ENCODE results near the gene NT5C3B.

DNA sequence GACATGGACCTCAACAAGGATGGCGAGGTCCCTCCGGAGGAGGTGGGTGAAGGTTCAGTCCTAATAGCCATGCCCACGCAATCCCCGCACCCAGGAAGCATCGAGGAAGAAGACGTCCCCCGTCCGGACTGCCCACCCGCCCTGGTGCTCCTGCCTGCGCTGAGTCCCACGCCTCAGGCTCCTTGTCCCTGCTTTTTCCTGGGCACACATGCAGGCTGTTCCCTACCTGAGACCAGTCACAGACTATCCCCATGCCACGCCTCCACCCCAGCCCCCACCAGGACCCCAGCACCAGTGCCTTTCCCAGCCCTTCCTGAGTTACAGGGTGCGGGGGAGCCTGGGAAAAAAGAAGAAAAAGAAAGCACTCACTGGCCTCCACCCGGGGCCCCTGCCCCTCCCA is 14.3 kb downstream of the NT5C3B start:
- no peak for TF ChIP-seq TCF7L2 (IDR thresholded peaks at IDR 0.05; ENCODE audit: low read depth, low read length)
- TF ChIP-seq, protein P1, sequence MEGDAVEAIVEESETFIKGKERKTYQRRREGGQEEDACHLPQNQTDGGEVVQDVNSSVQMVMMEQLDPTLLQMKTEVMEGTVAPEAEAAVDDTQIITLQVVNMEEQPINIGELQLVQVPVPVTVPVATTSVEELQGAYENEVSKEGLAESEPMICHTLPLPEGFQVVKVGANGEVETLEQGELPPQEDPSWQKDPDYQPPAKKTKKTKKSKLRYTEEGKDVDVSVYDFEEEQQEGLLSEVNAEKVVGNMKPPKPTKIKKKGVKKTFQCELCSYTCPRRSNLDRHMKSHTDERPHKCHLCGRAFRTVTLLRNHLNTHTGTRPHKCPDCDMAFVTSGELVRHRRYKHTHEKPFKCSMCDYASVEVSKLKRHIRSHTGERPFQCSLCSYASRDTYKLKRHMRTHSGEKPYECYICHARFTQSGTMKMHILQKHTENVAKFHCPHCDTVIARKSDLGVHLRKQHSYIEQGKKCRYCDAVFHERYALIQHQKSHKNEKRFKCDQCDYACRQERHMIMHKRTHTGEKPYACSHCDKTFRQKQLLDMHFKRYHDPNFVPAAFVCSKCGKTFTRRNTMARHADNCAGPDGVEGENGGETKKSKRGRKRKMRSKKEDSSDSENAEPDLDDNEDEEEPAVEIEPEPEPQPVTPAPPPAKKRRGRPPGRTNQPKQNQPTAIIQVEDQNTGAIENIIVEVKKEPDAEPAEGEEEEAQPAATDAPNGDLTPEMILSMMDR (IDR thresholded peaks at IDR 0.05) = no peak
- peak; percentile 16; the same call in 1 of the 2 replicates for TF ChIP-seq POLR2AphosphoS5 (IDR thresholded peaks at IDR 0.05; ENCODE audit: low read depth, low read length)
- TF ChIP-seq, protein P2, sequence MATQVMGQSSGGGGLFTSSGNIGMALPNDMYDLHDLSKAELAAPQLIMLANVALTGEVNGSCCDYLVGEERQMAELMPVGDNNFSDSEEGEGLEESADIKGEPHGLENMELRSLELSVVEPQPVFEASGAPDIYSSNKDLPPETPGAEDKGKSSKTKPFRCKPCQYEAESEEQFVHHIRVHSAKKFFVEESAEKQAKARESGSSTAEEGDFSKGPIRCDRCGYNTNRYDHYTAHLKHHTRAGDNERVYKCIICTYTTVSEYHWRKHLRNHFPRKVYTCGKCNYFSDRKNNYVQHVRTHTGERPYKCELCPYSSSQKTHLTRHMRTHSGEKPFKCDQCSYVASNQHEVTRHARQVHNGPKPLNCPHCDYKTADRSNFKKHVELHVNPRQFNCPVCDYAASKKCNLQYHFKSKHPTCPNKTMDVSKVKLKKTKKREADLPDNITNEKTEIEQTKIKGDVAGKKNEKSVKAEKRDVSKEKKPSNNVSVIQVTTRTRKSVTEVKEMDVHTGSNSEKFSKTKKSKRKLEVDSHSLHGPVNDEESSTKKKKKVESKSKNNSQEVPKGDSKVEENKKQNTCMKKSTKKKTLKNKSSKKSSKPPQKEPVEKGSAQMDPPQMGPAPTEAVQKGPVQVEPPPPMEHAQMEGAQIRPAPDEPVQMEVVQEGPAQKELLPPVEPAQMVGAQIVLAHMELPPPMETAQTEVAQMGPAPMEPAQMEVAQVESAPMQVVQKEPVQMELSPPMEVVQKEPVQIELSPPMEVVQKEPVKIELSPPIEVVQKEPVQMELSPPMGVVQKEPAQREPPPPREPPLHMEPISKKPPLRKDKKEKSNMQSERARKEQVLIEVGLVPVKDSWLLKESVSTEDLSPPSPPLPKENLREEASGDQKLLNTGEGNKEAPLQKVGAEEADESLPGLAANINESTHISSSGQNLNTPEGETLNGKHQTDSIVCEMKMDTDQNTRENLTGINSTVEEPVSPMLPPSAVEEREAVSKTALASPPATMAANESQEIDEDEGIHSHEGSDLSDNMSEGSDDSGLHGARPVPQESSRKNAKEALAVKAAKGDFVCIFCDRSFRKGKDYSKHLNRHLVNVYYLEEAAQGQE (IDR thresholded peaks at IDR 0.05; ENCODE audit: insufficient read depth in 1 of 2, low read depth in 2 of 2, low read length in 1 of 2) = no peak
- no peak for TF ChIP-seq SIN3A (IDR thresholded peaks at IDR 0.05; ENCODE audit: borderline replicate concordance, insufficient read depth, low read depth, low read length)
